ENCODE data around the gene CELSR3.

Gene CELSR3

DNA sequence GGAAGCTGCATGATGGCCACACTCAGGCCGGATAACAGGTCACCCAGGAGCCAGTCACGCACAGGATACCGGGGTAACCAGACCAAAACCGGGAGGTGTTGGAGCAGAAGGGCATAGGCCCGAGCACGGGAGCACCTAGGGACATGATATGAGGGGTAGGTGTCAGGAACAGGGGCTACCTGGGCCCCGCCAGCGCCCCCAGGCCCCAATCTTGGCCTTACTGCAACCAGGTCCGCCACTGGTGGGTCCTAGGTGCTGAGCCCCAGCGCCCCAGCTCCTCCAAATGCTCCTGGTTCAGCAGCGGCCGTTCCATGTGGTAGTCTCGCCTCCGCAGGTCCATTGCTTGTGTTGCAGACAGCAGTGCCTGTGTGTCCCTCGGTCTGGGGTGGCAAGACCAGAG is 29.4 kb downstream of the CELSR3 start:
- DNase-seq (ENCODE audit: low read depth in 2 of 2) = no peak

DNA sequence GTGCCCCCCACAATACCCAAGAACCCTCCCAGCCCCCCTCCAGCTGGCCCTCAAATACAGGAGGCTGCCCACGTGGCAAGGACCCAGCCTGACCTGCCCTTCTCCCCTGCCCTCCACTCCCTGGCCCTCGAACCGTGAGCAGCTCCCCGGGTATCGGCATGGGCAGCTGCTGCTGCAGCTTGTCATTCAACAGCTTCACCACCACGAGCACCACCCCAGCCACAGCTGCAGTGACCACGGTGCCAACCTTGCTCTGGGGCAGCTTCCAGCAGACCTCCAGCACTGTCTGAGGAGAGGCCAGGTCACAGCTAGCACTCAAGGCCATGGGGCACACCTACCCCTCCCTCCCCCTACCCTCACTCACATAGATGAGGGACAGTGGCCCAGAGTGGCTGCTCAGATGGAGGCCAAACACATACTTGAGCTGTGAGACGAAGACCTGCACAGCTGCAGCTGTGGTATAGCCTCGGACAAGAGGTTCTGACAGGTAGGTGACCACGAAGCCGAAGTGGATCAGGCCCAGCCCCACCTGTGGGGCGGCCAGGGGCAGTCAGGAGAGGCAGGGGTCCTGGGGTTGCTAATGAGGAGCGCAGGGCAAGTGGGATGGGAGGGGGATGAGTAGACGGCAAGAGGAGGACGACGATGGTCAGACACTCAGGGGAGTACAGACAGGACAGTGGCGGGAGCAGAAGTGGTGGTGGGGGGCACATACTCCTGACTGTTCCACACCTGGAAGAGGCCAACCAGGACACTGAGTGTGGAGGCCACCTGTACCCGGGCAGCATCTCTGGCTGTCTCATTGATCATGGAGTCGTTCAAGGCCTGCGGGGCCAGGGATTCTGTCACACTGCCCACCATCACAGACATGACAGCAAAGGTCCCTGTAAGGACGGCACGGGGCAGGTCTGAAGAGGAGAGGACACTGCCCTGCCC is 30.9 kb downstream of the CELSR3 start:
- no peak for DNase-seq (ENCODE audit: low read depth in 2 of 2)

DNA sequence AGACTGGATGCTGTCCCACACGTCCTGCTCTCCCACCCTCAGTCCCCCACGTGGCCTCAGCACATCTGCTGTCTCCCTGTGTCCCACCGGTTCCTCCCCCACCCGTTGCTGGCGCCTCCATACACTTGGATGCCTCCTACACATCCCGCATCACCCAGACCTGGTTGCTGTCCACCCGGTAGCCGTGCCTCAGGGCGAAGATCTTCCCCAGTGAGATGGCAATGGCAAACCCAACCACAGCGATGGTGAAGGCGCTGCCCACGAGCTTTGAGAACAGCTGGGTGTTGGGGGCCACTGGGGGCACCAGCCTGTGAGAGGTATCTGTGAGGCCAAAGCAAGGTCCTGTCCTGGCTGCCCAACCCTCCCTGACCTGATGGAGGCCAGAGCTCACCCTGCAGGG is 31.9 kb downstream of the CELSR3 start:
- no peak for DNase-seq (ENCODE audit: low read depth in 2 of 2)

DNA sequence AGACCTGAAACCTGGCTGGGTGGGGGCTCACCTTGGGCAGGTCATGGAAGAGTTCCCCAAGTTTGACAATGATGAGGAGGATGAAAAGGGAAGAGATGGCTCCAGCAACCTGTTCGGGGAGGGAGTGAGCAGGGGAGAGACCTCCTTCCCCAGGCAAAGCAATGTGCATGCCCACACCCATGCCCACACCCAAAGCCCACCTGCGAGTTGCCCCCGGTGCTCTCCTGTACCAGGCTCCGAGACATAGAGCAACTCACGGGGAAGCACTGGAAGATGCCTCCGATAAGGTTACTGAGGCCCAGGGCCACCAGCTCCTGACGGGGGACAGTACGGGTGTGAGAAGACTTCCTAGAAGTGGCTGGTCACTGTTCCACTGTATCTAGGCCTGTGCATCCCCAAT is 32.3 kb downstream of the CELSR3 start:
- DNase-seq (ENCODE audit: low read depth in 2 of 2) = no peak

DNA sequence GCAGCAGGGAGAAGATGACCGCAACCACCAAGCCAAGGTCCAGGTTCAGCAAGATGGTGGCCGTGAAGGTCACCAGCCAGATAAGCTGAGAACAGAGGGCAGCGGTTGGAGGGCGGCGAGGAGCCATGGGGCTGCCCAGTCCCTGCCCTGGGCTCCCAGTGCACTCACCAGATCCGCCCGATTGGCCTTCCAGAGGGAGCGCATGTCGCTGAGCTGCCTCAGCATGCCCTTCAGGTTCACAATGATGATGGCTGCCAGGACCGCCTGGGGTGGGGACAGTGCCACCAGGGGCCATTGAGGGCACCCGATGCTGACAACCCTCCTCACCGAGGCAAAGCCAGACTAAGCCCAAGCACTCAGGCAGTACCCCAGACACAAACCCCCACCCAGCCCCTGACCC is 32.8 kb downstream of the CELSR3 start:
- DNase-seq (ENCODE audit: low read depth in 2 of 2) = no peak

DNA sequence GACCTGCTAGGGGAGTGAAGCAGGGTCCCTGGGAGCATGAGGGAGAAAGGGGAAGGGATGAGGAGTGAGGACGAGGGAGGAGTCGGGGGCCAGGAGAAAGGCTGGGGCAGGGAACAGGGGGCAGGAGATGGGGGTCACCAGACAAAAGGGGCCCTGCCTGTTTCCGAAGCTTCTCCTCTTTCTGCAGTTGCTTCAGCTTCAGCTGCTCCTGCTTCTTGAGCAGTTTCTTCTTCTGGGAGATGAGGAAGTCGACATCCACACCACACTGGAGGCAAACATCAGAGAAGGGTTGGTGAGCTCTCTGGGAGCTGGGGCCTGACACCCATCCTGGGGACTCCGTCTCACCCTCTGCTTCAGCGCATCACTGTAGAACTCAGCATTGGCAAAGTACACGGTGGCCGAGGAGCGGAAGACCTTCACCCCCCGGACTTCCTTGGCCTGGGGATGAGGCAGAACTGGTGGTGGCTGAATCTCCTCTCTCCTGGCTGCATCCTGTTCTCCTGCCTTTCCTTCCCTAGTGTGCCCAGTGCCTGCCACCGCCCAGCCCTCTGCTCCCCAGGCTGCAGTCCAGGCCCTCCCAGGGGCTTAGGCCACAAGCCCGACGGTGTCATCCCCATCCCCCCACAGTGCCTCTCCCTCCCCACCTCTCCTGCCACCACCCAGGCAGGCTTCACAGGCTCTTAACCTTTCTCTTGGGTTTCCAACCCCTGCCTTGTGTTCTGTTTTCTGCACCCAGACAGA is 34.2 kb downstream of the CELSR3 start:
- no peak for DNase-seq (ENCODE audit: low read depth in 2 of 2)

DNA sequence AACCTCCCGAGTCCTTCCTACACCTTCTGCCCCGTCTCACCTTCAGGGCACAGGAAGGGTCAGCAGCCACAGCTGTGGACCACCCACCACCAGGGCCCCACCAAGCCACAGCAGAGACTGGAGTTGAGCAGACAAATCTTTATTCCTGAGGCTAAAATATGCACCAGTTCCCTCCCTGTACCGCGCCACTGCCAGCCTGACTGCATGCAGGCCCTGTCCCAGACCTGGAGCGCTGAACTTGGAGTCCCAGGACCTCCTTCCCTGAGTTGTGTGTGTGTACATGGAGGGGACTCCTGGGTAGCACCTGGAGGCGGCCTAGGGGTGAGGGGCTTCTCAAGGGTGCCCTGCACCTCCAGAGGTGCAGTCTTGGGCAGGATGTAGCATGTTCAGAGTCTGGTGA is 37.1 kb downstream of the CELSR3 start:
- DNase-seq (ENCODE audit: low read depth in 2 of 2) = no peak

DNA sequence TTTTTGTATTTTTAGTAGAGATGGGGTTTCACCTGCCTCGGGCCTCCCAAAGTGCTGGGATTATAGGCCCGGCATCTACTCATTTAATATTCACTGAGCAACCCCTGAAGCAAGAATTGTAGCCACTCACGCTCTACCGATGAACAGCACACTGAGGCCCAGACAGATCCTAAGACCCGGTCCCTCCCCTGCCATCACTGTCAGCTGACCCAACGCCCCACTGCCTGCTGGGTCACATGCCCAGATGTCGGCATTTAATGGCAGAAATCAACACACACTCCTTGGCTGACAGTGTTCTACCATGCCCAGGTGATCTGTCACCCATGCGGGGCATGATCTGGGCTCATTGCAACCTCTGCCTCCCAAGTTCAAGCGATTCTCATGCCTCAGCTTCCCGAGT is 37.9 kb downstream of the CELSR3 start:
- no peak for DNase-seq (ENCODE audit: low read depth in 2 of 2)

DNA sequence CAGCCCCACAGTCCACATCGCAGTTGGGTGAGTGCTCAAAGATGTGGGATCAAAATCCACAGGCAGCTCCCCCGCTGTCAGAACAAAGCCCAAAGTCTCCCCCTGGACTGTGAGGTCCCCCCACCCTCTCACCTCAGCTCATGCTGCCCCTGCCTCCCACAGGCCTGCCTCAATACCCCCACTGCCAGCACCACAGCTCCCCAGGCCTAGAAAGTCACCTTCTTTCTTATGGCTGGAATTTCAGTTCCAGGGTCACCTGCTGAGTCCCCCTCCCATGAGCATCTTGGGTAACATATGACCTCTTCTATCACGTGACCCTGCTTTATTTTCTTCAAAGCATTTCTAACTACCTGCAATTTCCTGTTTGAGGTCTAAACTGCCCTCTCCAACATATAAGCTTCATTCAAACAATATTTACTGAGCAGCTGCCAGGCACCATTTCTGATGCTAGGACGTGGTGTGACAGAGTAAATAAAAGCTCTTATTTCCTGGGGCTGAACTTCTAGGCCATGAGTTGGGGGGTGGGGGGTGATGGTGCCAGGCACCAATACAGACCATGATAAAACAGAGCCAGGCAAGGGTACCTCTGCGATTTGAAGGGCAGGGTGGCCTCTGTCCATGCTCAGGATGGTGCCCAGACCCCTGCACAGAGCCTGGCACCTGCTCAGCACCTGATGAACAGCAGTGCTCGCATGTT is 38.7 kb downstream of the CELSR3 start:
- DNase-seq (ENCODE audit: low read depth in 2 of 2) = no peak

DNA sequence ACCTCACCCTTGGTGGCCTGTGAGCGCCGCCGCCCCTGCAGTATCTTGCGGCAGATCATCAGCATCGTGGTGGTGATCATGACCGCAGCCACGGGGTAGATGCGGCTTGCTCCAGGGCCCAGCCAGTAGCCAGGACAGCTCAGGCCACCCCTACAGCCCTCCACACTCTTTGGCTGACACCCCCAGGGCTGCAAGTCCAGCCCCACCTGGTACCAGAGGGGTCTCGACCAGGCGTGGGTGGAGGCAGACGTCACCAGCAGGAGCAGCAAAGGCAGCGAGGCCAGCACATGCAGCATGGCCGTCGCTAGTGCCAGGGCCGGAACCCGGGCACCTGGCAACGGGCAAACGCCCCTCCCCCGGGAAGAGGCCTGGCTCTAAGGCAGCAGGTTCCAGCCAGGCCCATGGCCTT is 41.2 kb downstream of the CELSR3 start, which contains the start of gene TMEM89:
Gene TMEM89 (minus strand): TSS at position 309 of the 409 bp plus-strand sequence. CDS start 13 bp downstream, at position 296.
- DNase-seq (ENCODE audit: low read depth in 2 of 2) = no peak

DNA sequence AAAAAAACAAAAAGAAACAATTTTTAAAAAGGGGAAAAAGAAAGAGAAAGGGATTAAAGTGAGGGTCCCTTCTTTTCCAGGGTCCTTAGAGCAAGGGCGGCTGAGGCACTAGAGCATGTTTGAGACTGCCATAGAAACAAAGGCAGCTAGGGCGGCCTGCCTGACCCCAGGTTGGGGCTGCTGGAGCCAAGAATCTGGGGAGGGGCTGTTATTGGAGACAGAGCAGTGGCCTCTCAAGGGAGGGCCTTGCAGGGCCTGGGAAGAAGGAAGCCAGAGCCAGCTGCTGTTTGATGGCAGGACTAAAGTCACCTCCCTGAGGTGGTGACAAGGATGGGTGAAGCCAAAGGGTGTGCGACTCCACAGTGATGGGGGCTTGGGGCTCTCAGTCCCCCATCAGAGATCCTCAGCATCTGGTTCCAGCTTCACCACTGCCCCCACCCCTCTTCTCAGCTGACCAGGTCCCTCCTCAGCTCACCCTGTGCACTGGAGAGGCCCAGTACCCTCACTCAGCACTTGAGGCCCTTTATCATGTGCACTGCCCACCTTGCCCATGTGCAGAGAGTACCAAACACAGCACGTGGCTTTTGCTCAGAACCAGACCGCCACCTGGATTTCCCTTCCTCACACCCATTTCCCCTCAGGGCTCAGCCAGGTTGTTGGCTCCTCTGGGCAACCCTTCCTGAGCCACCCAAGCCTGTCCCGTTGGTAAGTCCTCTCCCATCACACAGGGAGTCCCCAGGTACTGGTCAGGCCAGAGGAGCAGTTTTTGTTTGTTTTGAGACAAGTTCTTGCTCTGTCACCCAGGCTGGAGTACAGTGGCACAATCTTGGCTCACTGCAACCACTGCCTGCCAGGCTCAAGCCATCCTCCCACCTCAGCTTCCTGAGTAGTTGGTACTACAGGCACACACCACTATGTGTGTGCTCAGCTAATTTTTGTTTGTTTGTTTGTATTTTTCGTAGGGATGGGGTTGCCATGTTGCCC is 42.9 kb downstream of the CELSR3 start:
- DNase-seq (ENCODE audit: low read depth in 2 of 2) = no peak

DNA sequence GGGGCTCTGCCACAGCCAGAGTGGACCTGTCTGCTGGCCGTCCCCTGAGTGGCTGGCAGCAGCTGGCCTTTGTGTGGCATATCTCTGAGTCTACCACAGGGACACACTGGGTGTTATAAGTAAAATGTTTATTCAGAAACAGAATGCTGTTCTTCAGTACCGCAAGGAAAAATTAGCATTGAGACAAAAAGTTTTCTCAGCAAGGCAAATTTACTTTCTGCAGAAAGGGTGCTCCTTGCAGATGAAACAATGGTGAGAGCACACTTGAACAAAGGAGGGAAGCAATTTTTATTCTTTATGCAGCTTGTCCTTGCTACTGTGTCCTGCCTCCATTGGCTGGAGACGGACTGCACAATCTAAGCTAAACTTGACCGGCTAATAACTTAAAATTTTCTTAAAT is 45.1 kb downstream of the CELSR3 start:
- no peak for DNase-seq (ENCODE audit: low read depth in 2 of 2)

DNA sequence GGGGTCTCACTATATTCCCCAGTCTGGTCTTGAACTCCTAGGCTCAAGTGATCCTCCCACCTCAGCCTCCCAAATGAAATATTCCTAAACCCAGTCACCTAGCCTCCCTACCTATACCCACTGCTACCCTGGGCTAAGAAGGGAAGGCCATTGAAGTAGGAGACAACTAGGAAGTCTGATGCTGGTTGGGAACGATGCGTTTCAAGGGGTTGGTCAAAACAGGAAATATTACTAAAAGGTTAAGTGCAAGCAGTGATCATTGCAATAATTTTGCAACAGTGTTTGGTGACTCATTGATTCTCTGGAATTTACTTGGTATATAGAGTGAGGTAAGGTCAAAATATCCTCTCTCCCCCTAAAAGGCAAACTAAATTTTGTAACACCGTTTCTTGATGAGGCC is 48.6 kb downstream of the CELSR3 start:
- DNase-seq (ENCODE audit: low read depth in 2 of 2) = no peak

DNA sequence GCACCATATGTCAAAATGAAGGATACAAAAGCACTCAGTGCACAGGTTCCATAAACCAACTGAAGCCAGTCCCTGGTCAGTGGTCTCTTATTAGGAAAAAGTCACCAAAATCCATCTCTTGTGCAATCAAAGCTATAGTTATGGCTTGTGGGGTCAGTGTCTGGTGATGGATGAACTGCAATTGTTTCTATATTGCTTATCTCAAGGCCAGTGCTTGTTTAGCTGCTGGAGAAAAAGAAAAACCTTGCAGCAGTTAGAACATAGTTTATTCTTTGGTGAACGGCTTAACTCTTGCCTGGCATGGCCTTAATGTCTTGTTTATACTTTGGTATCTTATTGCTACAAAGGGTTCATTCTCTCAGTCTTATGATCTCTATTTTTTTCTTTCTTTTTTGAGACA is 50.4 kb downstream of the CELSR3 start:
- DNase-seq (ENCODE audit: low read depth in 2 of 2) = no peak

DNA sequence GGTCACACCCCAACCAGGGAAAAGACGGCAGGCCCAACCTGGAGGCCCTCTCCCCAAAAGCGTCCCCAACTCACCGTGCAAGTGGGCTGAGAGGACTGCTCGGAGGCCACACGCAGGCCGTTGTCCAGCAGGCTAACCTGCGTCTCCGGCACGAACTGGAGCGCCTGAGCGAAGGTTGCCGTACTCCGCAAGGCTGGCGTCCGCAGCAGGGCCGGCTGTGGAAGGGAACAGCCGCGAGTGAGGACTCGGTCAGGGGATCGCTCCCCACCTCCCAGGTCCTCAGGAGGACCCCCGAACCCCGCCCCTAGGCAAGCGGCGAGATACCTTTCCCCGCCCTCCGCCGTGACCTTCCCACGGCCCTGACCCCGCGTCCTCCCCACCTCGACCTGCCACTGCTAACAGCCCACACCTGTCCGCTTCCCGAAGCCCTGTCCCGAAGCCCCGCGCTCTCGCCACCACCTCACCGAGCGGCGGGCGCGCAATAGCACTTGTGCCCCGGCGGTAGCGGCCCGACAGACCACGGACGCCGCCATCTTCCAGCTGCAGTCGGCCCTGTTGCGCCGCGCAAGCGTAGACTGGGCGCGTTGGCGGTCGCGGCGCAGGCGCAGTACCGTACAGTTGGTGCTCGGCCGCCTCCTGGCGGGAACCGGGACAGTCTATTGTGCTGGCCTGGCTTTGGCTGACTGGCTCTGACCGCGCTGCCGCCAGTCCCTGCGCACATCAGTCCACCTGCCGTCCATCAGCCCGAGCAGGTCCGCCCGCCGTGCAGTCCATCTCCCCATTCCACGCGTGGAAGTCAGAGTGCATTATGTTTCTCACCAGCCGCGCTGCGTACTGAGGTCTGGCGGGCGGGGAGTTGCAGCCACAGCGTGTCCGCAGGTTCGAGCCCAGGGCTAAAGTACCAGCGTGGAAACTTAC is 53.3 kb downstream of the CELSR3 start, which contains the start of gene UQCRC1:
Gene UQCRC1 (minus strand): TSS at position 559 of the 918 bp plus-strand sequence. CDS start 26 bp downstream, at position 533.
- DNase-seq (ENCODE audit: low read depth in 2 of 2) = peak; percentile 81 to 84

DNA sequence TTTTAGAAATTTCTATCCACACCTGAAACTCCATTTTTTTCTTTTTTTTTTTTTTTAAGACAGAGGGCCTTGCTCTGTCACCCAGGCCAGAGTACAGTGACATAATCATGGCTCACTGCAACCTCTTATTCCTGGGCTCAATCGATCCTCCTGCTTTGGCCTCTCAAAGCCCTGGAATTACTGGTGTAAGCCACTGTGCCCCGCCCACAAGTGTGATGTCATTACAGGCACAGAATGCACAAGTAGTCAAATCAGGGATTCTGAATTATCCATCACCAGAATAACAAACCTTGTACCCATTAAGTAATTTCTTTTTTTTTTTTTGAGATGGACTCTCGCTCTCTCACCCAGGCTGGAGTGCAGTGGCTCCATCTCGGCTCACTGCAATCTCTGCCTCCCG is 55.2 kb downstream of the CELSR3 start:
- peak in 1 of 2 experiments; percentile 25 for DNase-seq (ENCODE audit: low read depth in 2 of 2)

DNA sequence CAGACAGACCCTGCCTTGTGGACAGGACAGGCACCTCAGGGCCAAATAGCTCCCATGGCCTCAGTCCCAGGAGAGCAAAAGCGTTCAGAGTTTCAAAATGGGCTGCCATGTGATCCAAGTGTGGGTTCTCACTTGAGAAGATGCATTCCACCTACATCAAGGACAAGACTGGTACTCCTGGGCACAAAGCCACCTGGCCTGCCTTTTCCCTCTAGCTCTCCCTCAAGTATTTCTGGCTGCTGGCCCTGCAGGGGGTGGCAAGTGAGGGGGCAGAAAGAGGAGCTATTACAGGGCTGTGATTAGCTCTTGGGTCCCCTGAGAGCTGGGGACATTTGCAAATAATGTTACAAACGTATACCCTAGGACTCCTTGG is 61.1 kb downstream of the CELSR3 start:
- DNase-seq (ENCODE audit: low read depth in 2 of 2) = no peak

DNA sequence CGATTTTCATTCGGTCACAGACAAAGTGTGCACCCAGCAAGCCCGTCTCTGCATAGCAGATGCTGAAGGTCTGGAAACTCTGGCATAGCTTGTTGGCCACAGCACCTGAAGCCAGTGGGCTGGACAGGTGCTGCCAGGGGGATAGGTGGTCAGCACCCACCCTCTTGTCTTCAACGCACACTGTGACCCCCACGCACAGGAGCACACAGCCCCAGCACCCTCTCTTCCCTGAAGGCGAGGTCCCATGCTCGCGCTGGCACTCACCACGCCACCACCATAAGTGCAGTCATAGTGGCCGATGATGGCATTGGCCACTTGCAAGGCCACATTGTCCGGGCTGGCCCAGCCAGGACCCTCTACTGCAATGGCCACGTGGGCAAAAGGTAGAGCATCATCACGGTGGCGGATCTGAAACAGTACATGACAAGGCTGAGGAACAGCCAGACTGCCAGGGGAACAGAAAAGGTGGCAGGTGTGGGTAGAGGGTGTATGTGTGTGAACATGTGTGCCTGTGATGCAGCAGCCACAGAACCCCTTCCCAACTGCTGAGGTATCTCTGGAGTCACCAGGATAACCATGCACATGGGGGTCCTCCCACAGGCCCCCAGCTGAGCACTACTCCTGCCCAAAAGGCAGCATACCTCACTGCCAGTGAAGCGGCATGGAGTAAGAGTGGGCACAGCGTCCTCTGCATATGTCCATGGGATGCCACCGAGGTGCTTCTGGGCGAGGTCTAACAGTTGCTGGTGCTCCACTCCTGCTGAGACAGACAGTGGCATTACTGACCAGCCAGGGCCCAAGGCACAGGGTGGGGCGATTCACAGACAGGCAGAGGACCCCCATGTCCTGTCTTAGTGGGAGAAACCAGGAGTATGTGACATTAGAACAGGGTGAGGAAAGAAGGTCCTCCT is 61.7 kb downstream of the CELSR3 start:
- DNase-seq (ENCODE audit: low read depth in 2 of 2) = no peak

Data from stimulated activated CD4-positive, alpha-beta T cell treated with anti-CD3 and anti-CD28 coated beads, Interleukin-12 subunit alpha, Interleukin-12 subunit beta, amount 100 ng/mL, for 24 hours (primary cell).